Measurements from ENCODE around the gene TBC1D22B.

The TBC1D22B gene, protein sequence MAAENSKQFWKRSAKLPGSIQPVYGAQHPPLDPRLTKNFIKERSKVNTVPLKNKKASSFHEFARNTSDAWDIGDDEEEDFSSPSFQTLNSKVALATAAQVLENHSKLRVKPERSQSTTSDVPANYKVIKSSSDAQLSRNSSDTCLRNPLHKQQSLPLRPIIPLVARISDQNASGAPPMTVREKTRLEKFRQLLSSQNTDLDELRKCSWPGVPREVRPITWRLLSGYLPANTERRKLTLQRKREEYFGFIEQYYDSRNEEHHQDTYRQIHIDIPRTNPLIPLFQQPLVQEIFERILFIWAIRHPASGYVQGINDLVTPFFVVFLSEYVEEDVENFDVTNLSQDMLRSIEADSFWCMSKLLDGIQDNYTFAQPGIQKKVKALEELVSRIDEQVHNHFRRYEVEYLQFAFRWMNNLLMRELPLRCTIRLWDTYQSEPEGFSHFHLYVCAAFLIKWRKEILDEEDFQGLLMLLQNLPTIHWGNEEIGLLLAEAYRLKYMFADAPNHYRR

DNA sequence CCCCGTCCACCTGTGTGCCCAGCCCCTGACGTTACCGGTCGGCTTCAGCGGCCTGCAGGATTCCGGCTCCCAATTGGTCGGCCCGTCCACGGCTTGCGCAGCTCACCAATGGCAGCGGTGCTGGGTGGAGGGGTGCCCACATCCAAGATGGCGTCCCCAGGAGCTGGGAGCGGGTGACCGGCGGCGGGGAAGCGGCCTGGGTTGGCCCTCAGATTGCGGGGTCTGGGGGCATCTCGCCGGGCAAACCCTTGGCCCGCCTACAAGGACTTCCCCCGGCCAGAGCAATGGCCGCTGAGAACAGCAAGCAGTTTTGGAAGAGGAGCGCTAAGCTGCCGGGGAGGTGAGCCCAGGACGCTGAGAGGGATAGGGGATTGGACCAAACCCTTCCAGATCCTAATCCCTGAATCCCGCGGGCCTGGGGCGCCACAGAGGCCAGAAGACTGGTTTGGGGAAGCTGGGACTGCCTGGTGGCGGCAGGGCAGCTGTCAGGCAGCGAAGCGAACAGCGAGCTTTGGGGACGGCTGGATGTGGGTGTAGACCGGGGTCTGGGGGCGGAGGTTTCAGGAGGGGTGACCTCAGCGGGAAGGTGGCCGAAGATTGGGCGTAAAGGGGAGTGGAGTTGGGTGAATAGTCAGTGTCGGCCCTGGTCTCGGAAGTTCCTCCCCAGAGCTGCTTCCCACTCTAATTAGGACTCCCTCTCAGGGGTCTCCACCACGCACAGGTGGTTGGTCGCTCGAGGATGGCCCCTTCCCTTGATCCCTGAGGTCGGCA lies at the start of gene TBC1D22B, which contains the start of gene TMEM217:
Gene TBC1D22B (plus strand): TSS at position 139 of the 771 bp plus-strand sequence. CDS start 146 bp downstream, at position 285.
Gene TMEM217 (minus strand): TSS at position 511 of the 771 bp plus-strand sequence. CDS start 39,114 bp downstream, outside the sequence.
- TF ChIP-seq, protein P1, sequence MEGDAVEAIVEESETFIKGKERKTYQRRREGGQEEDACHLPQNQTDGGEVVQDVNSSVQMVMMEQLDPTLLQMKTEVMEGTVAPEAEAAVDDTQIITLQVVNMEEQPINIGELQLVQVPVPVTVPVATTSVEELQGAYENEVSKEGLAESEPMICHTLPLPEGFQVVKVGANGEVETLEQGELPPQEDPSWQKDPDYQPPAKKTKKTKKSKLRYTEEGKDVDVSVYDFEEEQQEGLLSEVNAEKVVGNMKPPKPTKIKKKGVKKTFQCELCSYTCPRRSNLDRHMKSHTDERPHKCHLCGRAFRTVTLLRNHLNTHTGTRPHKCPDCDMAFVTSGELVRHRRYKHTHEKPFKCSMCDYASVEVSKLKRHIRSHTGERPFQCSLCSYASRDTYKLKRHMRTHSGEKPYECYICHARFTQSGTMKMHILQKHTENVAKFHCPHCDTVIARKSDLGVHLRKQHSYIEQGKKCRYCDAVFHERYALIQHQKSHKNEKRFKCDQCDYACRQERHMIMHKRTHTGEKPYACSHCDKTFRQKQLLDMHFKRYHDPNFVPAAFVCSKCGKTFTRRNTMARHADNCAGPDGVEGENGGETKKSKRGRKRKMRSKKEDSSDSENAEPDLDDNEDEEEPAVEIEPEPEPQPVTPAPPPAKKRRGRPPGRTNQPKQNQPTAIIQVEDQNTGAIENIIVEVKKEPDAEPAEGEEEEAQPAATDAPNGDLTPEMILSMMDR (conservative IDR thresholded peaks at IDR 0.05), result no peak
- peak within 1 kb of the TSS; percentile 81 for H3K27ac ChIP-seq

DNA sequence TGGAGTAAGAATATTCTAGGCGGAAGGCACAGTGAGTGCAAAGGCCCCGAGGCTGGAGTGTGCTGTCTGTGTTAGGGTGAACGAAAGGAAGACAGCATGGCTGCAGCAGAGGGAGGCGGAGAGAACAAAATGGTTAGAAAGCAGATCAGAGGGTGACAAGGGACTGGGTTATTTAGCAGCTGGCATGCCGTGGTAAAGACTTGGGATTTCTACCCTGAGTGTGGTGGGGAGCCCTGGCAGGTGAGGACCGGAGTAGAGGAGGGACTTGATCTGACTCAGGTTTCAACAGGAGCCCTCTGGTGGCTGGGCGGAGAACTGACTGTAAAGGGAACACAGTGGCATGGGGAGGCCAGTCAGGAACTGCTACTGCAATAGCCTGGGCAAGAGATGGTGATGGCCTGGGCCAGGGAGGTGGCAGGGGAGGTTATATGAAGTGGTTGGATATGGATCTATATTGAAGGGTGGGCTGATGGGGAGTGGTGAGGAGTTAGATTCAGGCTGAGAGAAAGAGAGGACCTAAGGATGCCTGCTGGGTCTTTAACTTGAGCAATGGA lies 49.6 kb upstream of the TBC1D22B start:
- TF ChIP-seq, protein P1 (conservative IDR thresholded peaks at IDR 0.05), result peak; percentile 77
- H3K27ac ChIP-seq, result no peak overlapping the region

DNA sequence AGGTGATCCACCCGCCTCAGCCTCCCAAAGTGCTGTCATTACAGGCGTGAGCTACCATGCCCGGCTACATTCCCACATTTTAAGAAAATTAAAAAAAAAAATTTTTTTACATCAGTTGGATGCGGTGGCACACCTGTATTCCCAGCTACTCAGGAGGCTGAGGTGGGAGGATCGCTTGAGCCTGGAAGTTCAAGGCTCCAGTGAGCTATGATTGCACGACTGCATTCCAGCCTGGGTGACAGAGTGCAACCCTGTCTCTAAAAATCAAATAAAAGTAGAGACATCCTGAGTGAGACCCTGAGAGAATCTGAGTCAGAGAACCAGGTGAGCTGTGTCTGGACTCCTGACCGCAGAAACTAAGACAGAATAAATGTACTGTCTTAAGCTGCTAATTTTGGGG lies 48.8 kb upstream of the TBC1D22B start:
- TF ChIP-seq, protein P1 (conservative IDR thresholded peaks at IDR 0.05), result no peak
- no peak overlapping the region for H3K27ac ChIP-seq

DNA sequence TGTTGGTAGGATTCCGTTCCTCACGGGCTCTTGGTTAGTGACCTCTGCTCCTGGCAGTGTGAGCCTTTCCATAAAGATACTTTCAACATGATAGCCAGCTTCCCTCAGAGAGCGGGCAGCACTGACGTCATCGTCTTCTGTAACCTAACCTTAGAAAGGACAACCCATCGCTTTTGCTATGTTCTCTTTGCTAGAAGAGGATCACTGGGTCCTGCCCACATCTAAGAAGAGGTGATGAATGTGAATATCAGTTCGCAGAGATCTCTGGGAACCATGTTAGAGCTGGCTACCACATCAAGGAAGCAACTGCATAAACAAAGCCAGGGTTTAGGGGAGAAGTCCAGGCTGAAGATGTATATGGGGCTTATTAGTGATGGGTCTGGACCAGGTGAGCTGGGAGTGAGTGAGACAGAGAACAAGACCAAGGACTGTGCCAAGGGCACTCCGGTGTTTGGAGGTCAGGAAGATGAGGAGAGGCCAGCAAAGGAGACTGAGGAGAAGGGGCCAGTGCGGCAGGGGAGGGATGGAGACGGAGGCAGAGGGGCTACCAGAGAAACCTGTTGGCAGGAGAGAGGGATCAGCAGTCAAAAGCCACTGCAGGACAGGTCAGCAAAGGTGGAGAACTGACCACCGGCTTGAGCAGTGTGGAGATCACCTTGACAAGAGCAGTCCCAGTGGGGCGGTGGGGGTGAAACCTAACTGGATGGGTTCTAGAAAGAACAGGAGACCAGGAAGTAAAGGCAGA lies 47.9 kb upstream of the TBC1D22B start:
- no peak overlapping the region for H3K27ac ChIP-seq
- TF ChIP-seq, protein P1 (conservative IDR thresholded peaks at IDR 0.05), result no peak

DNA sequence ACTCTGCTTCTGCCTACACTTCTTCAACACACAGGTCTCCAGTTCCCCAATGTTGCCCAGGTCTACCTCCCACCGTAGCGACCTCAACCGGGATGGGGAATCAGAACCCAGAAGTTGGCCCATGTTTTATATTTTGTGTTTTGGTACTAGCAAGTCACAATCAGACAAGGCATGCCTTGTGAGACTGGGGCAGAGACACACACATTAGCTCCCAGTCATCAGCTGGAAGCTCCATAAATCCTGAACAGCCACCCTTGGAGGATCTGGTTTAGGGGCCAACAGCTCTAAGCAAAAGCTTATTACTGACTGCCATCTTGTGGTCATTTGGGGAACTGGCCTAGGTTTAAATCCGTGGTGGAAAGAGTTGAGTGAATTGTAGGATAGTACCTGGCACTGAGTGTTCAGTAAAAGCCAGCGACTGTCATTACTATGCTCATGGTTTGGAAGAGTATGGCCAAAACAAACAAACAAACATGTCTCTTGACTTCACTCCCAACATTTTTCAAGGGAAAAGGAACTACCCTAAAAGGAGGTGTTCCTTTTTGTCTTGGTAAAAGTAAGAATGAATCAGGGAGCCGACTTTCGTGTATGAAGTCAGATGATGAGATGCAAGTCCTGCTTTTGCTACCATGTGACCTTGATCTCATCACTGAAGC lies 47.1 kb upstream of the TBC1D22B start:
- H3K27ac ChIP-seq, result 0 out of 2 replicates have a peak overlapping the region, but pooled peaks have one; percentile 14
- TF ChIP-seq, protein P1 (conservative IDR thresholded peaks at IDR 0.05), result peak; percentile 88

DNA sequence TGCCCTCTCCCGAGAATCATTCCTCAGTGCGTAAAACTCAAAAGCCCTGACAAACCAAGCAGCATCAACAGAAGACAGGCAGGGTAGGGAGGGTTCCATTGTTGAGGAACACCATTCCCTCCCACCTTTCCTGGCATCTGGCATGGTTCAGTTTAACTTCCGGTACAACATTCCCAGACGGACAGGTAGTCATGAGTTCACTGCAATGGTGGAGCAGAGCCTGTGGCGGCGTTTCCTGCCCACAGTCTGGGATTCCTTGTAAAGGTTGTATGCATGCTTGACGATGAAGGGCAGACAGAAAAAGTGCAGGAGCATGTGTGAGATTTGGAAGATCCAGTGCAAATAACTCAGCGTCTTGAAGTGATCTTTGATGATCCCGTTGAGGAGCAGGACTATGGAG lies 45.3 kb upstream of the TBC1D22B start:
- TF ChIP-seq, protein P1 (conservative IDR thresholded peaks at IDR 0.05), result no peak
- H3K27ac ChIP-seq, result no peak overlapping the region
